GM10266 (cell line): ENCODE measurements around the gene NUAK2.

Experiments
- DNase-seq: peaks from one replicate; pipeline ENCODE4 v3.0.0; 2012; ENCODE audit errors: extremely low spot score
- TF ChIP-seq, protein P1 (sequence below): IDR thresholded peaks from 2 replicates; pipeline ENCODE4 v1.5.1; 2012; ENCODE audit warnings: mild to moderate bottlenecking, low read depth; ENCODE audit not compliant: control insufficient read depth, insufficient read depth; ENCODE audit errors: missing control alignments

Gene NUAK2

DNA sequence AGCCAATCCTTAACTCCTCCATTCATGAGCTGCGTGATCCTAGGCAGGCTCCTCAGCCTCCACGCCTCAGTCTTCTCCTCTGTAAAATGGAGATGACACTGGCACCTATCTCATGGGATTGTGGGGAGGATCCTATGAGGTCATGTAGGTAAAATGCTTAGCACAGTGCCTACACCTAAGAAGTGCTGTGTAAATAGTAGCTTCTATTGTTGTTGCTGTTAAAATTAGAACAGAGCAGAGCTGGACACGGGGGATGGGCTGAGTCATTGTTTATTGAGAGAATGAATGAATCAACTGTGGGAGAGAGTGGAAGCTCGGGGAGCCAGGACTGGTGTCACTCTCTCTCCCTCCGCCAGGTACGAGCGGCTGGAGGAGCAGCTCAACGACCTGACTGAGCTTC is 50.8 kb downstream of the NUAK2 start:
- DNase-seq = no peak
- TF ChIP-seq, protein P1, sequence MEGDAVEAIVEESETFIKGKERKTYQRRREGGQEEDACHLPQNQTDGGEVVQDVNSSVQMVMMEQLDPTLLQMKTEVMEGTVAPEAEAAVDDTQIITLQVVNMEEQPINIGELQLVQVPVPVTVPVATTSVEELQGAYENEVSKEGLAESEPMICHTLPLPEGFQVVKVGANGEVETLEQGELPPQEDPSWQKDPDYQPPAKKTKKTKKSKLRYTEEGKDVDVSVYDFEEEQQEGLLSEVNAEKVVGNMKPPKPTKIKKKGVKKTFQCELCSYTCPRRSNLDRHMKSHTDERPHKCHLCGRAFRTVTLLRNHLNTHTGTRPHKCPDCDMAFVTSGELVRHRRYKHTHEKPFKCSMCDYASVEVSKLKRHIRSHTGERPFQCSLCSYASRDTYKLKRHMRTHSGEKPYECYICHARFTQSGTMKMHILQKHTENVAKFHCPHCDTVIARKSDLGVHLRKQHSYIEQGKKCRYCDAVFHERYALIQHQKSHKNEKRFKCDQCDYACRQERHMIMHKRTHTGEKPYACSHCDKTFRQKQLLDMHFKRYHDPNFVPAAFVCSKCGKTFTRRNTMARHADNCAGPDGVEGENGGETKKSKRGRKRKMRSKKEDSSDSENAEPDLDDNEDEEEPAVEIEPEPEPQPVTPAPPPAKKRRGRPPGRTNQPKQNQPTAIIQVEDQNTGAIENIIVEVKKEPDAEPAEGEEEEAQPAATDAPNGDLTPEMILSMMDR = no peak

- no peak for DNase-seq
- TF ChIP-seq, protein P1 = no peak
Observed at GRCh38 chr1:205270271-205270670, 51.3 kb downstream of the NUAK2 start.

DNA sequence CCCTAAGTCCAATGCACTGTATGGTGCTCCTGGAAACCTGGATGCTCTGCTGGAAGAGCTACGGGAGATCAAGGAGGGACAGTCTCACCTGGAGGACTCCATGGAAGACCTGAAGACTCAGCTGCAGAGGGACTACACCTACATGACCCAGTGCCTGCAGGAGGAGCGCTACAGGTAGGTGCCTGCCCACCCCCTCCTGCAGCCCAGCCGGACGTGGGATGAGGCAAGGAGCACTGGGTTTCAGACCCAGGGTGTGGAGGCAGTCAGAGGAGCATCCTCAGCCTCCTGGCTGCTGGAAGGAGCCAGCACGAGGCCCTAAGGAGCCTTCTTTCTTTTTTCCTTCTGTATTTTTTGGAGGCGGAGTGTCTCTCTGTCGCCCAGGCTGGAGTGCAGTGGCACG is 51.8 kb downstream of the NUAK2 start:
- TF ChIP-seq, protein P1 = no peak
- no peak for DNase-seq

- DNase-seq = no peak
- TF ChIP-seq, protein P1 = no peak
Observed at GRCh38 chr1:205268846-205269680, 52.5 kb downstream of the NUAK2 start.

DNA sequence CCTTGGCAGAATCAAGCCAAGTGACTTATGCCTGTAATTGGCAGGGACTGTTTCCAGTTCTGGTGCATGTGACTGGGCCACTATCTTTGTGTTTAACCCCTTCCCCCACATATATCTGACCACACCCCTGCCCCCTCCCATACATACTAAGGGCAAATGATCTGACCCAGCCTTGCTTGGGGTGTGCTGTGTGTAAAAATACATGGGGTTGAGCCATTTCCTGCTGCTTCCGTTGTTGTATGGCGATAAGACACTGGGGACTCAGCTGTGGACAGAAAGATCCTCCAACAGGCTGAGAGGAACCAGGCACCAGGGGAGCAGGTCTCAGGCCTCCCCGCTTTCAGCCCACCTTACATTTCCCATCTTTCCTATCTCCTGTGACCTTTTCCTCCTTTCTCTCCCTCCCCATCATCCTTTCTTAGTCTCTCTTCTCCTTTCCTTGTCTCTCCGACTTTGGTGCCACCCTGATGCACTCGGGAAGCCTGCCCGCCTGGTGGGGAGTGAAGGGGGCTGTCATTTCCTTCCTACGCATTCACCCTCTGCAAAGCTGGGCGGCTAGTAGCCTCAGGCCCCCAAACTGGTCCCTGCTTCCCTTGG is 54.1 kb downstream of the NUAK2 start:
- TF ChIP-seq, protein P1 = no peak
- DNase-seq = no peak

- TF ChIP-seq, protein P1 = no peak
- no peak for DNase-seq
Observed at GRCh38 chr1:205266611-205267305, 54.8 kb downstream of the NUAK2 start.
